Endothelial cell of umbilical vein (primary cell): Measurements from ENCODE around the gene TRMT61B. TPM values are rescaled to one million over a fixed set of nuclear protein-coding genes. Genes with fewer than 3 reads are reported as not detected.
A peak's percentile ranks its signal among the peaks of the same experiment; 100 is the strongest.

Experiments used
- BruUV-seq: library from RNA; stranded (reverse); fragments of 400-500 nt; replicated peaks from 2 replicates; lab custom pipeline; 2021; lab: Mats Ljungman, UMichigan
- CTCF ChIA-PET: fragments of 300-600, 350-600 bp; sonication (Branson Sonifier 250); formaldehyde crosslinking; loops from one replicate; lab custom pipeline; 2021; ENCODE audit warnings: antibody characterized with exemption, inconsistent platforms; lab: Charles Lee
- POLR2A ChIA-PET: fragments of 300-600, 350-600 bp; sonication (Branson Sonifier 250); formaldehyde crosslinking; loops from one replicate; lab custom pipeline; 2021; ENCODE audit warnings: antibody characterized with exemption, inconsistent platforms; lab: Charles Lee
- DNase-seq: peaks from one replicate; pipeline ENCODE4 v3.0.0-alpha.2; 2011; ENCODE audit warnings: low read depth, low spot score
- FAIRE-seq: peaks from 2 replicates; lab custom pipeline; 2011; peaks lifted over from hg19 to GRCh38; lab: Jason Lieb, UNC
- H2AFZ ChIP-seq: 2 replicates; pipeline ENCODE4 v1.6.0; 2012; ENCODE audit warnings: low read depth, low read length, control low read depth, inconsistent platforms
- H3K27ac ChIP-seq: 2 replicates; pipeline ENCODE4 v1.5.1; 2011; ENCODE audit warnings: low read depth, mild to moderate bottlenecking, control low read depth, low read length, moderate library complexity; ENCODE audit not compliant: insufficient read depth
- H3K27me3 ChIP-seq, 2 experiments: 2 replicates each; pipeline versions ENCODE4 v1.6.0 to v1.6.1; 2011; ENCODE audit warnings: low read length in 2 of 2, mixed read lengths in 1 of 2; ENCODE audit not compliant: control insufficient read depth in 2 of 2, insufficient read depth in 2 of 2
- H3K36me3 ChIP-seq, 2 experiments: 2 replicates in 1 of 2; 3 replicates in 1 of 2; pipeline ENCODE4 v1.5.1; 2011; ENCODE audit warnings: low read length in 2 of 2, mild to moderate bottlenecking in 1 of 2, moderate library complexity in 1 of 2; ENCODE audit not compliant: control insufficient read depth in 2 of 2, insufficient read depth in 2 of 2; ENCODE audit errors: extremely low read depth in 1 of 2
- H3K4me1 ChIP-seq: 3 replicates; pipeline ENCODE4 v1.5.1; 2011; ENCODE audit warnings: mild to moderate bottlenecking, low read length; ENCODE audit not compliant: control insufficient read depth, insufficient read depth; ENCODE audit errors: extremely low read depth
- H3K4me2 ChIP-seq: 2 replicates; pipeline ENCODE4 v1.6.1; 2011; ENCODE audit warnings: low read length, control low read depth, mixed read lengths; ENCODE audit not compliant: insufficient read depth
- H3K4me3 ChIP-seq, 3 experiments: fragments of 200-600 bp in 1 of 3; sonication (generic), shearing (Covaris generic) in 1 of 3; replicated peaks in 1 of 3; 2 replicates each; pipeline ENCODE4 v1.5.1; 2011 to 2016; ENCODE audit warnings: control low read depth in 3 of 3, low read length in 3 of 3, mild to moderate bottlenecking in 2 of 3, inconsistent platforms in 1 of 3, low read depth in 1 of 3, moderate library complexity in 1 of 3; ENCODE audit not compliant: insufficient read depth in 1 of 3
- H3K79me2 ChIP-seq: 2 replicates; pipeline ENCODE4 v1.6.0; 2012; ENCODE audit warnings: low read length, inconsistent platforms; ENCODE audit not compliant: control insufficient read depth, insufficient read depth
- H3K9ac ChIP-seq: replicated peaks from 2 replicates; pipeline ENCODE3; 2011; ENCODE audit warnings: low read length, control low read depth; ENCODE audit not compliant: insufficient read depth; ENCODE audit errors: extremely low read depth
- H3K9me1 ChIP-seq: replicated peaks from 3 replicates; pipeline ENCODE4 v1.6.0; 2011; ENCODE audit warnings: mild to moderate bottlenecking, low read length; ENCODE audit not compliant: control insufficient read depth, insufficient read depth; ENCODE audit errors: extremely low read depth
- H3K9me3 ChIP-seq: replicated peaks from 2 replicates; pipeline ENCODE4 v1.5.1; 2012; ENCODE audit warnings: low read length, inconsistent platforms; ENCODE audit not compliant: control insufficient read depth, insufficient read depth
- H4K20me1 ChIP-seq: replicated peaks from 2 replicates; pipeline ENCODE3; 2011; ENCODE audit warnings: mild to moderate bottlenecking, low read length; ENCODE audit not compliant: control insufficient read depth, insufficient read depth; ENCODE audit errors: extremely low read depth
- CTCF ChIP-seq, 2 donors: IDR thresholded peaks; 1 replicate in 1 of 2; 2 replicates in 1 of 2; pipeline ENCODE4 v1.5.1; 2011; ENCODE audit warnings: low read length in 2 of 2, mild to moderate bottlenecking in 2 of 2, moderate library complexity in 2 of 2, control low read depth in 1 of 2, inconsistent platforms in 1 of 2, low read depth in 1 of 2; ENCODE audit not compliant: insufficient read depth in 1 of 2; ENCODE audit errors: extremely low read depth in 1 of 2
- EZH2 ChIP-seq: IDR thresholded peaks from 2 replicates; pipeline ENCODE4 v1.6.1; 2012; ENCODE audit warnings: borderline replicate concordance, low read depth, mild to moderate bottlenecking, moderate library complexity, low read length, inconsistent platforms; ENCODE audit not compliant: severe bottlenecking
- FOS ChIP-seq: IDR thresholded peaks from 2 replicates; pipeline ENCODE4 v1.6.1; 2011; ENCODE audit warnings: mild to moderate bottlenecking, low read length, moderate library complexity, borderline replicate concordance; ENCODE audit not compliant: insufficient read depth
- GATA2 ChIP-seq: IDR thresholded peaks from 2 replicates; pipeline ENCODE4 v1.7.0; 2011; ENCODE audit warnings: low read depth, mild to moderate bottlenecking, moderate library complexity, mixed read lengths, low read length; ENCODE audit not compliant: insufficient read length, insufficient read depth
- JUN ChIP-seq: IDR thresholded peaks from 2 replicates; pipeline ENCODE4 v1.6.1; 2011; ENCODE audit warnings: borderline replicate concordance, low read depth; ENCODE audit not compliant: insufficient read length, insufficient read depth
- MYC ChIP-seq: IDR thresholded peaks from one replicate; pipeline ENCODE4 v1.6.1; 2011; ENCODE audit warnings: mild to moderate bottlenecking, low read depth, low read length
- POLR2A ChIP-seq: IDR thresholded peaks from 2 replicates; pipeline ENCODE4 v1.6.1; 2012; ENCODE audit warnings: low read depth, mild to moderate bottlenecking, control low read depth, low read length
- POLR2AphosphoS5 ChIP-seq: IDR thresholded peaks from 2 replicates; pipeline ENCODE4 v1.6.1; 2012; ENCODE audit warnings: low read depth, mild to moderate bottlenecking, control low read depth, low read length, moderate library complexity; ENCODE audit not compliant: insufficient read depth
- dilution Hi-C: fragments of 300-500 bp; cut with MboI; formaldehyde crosslinking; loops from one replicate; pipeline ENCODE4 v1.15.0; 2019; ENCODE audit warnings: low sequenced_read_pairs; ENCODE audit not compliant: extremely low pct_ligation_motif_present
- intact Hi-C: fragments of 100-400 bp; cut with micrococcal nuclease; formaldehyde crosslinking; loops from one replicate; pipeline ENCODE4 v1.10.0; 2022
- polyA plus RNA-seq, 4 experiments: library from polyadenylated mRNA; depleted of rRNA in 3 of 4; stranded (reverse) in 3 of 4; unstranded in 1 of 4; fragments of >200 nt; gene quantifications; 2 replicates each; pipeline versions ENCODE4 v1.2.1 to v1.2.3, GENCODE V29; 2011 to 2012; ENCODE audit warnings: missing spikeins in 1 of 4
- total RNA-seq: library from RNA; stranded (reverse); gene quantifications from 2 replicates; pipeline ENCODE4 v1.2.3, GENCODE V29; 2021
- TF ChIP-seq, protein P1 (sequence below): IDR thresholded peaks from 2 replicates; pipeline ENCODE4 v1.6.1; 2011; ENCODE audit not compliant: insufficient read depth, insufficient read length

The TRMT61B gene
- total and polyA plus RNA-seq, 2 donors (not counting 3 experiments of a cell fraction or from before 2014, with no cell fraction given), result 4.6 to 13.6 TPM

DNA sequence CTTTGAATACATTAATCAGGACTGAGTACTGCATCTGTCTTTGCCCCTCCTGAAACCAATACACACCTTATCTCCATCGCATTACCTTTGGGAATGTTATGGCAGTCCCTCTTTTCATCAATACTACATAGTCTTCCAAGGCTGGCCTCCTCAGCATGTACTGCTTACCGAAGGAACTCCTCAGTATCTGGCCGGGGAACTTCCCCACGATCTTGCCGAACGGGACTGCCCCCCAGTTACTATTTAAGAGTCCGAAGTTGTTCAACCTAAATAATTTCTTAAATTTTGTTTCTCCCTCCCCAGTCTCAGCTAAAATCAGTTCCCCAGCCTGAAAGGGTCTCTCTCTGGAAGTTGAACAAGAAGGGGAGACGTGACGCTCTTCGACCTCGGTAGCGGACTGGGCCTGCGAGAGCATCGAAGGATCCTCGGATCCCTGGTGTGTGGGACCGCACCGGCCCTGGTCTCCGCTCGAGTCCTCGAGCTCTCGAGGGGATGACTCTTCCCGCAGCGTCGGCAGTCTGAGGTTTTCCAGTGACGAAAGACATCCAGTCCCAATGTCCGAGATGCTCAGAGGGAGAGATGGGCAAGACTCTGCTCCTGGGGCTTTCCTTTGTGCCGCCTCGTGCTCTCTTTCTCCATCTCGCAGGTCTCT lies 489 bp downstream of the TRMT61B start:
- no peak for DNase-seq
- intact Hi-C loops, result loop anchor here (1.0 kb wide), 2 partner anchors 25 to 303 kb away; partner anchors contain the start of gene WDR43

More for the DNA sequence above, 489 bp downstream of the TRMT61B start:
- Histone ChIP-seq H3K9me3 (no peaks in the 10 kb centered on the region), H3K9me1 (no peaks in the 10 kb centered on the region), H3K4me3 (peak overlapping the region; percentile 78 to 89 (median 85)), H3K4me1 (peaks cover 12% of the 10 kb centered on the region), H3K27me3 (no peaks in the 10 kb centered on the region), H3K4me2 (peak overlapping the region; percentile 96), H3K36me3 (no peaks in the 10 kb centered on the region), H3K9ac (peak overlapping the region; percentile 82), H3K27ac (peak overlapping the region; percentile 62), H3K79me2 (peaks cover 39% of the 10 kb centered on the region), H4K20me1 (no peaks in the 10 kb centered on the region), H2AFZ (peak overlapping the region; percentile 93)
- ChIA-PET CTCF (interaction anchor here (0.9 to 1.6 kb wide), 4 partner anchors 10 to 49 kb away, joined by 3 to 4 read pairs (median 4); partner anchors contain the start of gene WDR43), POLR2A (interaction anchor here (1.8 kb wide), 1 partner anchor 25 kb away, joined by 6 read pairs; the partner anchor contains the start of gene WDR43)
- TSS peak; percentile 53 for BruUV-seq
- no peak for FAIRE-seq
- TF ChIP-seq CTCF (IDR thresholded peaks at IDR 0.05; ENCODE audit: extremely low read depth in 1 of 2, insufficient read depth in 1 of 2, low read depth in 1 of 2, low read length in 2 of 2) (no peak), EZH2 (no peak), GATA2 (no peak), FOS (no peak), MYC (no peak), JUN (no peak), POLR2AphosphoS5 (no peak), POLR2A (no peak)
- TF ChIP-seq, protein P1, sequence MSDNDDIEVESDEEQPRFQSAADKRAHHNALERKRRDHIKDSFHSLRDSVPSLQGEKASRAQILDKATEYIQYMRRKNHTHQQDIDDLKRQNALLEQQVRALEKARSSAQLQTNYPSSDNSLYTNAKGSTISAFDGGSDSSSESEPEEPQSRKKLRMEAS, result no peak
- dilution Hi-C loops, result no loop called here
